Limb (tissue), 2 donors: ENCODE results near the gene STING1.
"Not testable (repeated sequence)": the region's sequence is repeated elsewhere in the genome, so short reads cannot be mapped to it uniquely, and the experiment has no call there.

Experiments
- DNase-seq, 2 donors: peaks; one replicate each; pipeline ENCODE4 v3.0.0-alpha.2; 2016; ENCODE audit errors: extremely low spot score in 2 of 2

Gene STING1

DNA sequence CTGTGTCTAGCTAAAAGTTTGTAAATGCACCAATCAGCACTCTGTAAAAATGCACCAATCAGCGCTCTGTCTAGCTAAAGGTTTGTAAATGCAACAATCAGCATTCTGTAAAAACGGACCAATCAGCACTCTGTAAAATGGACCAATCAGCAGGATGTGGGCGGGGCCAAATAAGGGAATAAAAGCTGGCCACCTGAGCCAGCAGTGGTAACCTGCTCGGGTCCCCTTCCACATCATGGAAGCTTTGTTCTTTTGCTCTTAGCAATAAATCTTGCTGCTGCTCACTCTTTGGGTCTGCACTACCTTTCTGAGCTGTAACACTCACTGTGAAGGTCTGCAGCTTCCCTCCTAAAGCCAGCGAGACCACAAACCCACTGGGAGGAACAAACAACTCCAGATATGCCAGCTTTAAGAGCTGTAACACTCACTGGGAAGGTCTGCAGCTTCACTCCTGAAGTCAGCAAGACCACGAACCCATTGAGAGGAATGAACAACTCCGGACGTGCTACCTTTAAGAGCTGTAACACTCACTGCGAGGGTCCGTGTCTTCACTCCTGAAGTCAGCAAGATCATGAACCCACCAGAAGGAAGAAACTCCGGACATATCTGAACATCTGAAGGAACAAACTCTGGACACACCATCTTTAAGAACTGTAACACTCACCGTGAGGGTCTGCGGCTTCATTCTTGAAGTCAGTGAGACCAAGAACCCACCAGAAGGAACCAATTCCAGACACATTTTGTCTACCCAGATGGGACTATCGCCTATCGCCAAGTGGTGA lies 20.7 kb upstream of the STING1 start:
- not testable (repeated sequence) for DNase-seq

- DNase-seq: no peak
These were observed 18.8 kb upstream of the STING1 start for GRCh38 chr5:139501381-139501780.

GRCh38 chr5:139495638-139496435 lies 13.3 kb upstream of the STING1 start:
- DNase-seq: no peak

DNA sequence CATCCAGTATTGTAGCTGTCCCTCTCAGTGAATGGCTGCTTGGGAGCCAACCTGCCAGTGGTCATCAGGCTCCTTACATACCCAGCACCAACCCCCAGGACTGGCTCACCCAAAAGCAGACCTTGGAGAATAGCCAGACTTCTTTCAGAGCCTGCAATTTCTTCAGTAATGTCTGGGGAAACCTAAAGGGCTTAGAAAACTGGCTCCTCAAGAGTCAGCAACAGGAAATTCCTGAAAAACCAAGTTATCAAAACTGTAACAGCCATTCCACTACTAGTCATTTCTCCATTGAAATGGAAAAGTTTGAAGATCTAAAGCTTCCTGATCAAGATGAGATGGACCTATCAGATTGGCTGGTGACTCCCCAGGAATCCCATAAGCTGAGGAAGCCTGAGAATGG lies 12.3 kb upstream of the STING1 start:
- DNase-seq: no peak

DNA sequence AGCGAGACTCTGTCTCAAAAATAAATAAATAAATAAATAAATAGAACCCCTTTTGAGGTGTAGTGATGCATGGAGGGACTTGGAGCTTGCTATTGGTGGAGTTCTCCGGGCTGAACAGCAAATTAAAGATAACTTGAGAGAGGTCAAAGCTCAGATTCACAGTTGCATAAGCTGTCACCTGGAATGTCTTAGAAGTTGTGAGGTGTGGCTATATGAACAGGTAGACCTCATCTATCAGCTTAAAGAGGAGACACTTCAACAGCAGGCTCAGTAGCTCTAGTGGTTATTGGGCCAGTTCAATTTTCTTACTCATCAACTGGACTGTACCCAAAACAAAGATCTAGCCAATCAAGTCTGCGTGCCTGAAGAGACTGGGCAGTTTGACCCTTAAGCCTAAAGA lies 11.7 kb upstream of the STING1 start:
- no peak for DNase-seq

- no peak for DNase-seq
These were observed 10.2 kb upstream of the STING1 start for GRCh38 chr5:139492700-139493192.

- DNase-seq: no peak
These were observed 5.7 kb upstream of the STING1 start for GRCh38 chr5:139488260-139488659.

GRCh38 chr5:139486201-139486600 lies 3.6 kb upstream of the STING1 start:
- no peak for DNase-seq

DNA sequence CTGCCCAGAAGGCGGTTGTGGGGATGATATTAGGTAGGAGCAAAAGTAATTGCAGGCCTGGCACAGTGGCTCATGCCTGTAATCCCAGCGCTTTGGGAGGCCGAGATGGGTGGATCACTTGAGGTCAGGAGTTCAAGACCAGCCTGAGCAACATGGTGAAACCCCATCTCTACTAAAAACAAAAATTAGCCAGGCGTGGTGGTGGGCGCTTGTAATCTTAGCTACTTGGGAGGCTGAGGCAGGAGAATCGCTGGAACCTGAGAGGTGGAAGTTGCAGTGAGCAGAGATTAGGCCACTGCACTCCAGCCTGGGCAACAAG lies 291 bp upstream of the STING1 start:
- DNase-seq: not testable (repeated sequence)

DNA sequence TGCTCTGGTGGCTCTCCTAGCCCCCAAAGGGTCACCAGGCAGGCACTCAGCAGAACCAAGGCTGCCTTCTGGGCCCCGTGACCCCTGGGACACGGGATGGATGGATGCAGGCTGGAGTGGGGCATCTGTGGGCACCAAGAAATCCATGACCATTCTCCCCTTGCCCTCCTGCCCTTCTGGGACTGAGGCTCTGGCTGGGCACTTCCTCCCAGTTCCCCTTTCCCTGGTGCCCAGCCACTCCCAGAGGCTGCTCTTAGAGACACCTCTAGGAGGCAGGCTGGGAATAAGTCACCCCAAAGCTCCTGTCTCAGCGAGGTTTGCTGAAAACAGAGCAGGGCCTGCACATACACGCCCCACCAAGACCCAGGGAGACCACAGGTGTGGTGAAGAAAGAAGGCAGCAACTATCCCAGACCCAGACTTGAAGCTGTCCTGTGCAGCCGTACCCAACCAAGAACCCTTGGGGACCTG lies 943 bp downstream of the STING1 start:
- DNase-seq: no peak

DNA sequence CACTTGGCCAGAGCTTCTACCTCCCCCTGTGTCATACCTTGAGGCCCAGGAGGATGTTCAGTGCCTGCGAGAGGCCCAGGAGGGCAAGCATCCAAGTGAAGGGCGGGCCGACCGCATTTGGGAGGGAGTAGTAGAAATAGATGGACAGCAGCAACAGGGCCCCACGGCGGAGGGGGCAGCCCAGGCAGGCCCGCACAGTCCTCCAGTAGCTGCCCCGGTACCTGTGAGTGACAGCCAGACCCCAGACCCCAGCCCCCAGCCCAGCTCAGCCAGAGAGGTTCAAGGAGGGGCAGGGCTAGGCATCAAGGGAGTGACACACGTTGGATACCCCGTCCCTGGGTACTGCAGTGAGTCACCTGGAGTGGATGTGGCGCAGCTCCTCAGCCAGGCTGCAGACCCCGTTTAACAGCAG lies 1.4 kb downstream of the STING1 start:
- DNase-seq: peak in 1 of 2 donors; percentile 66

DNA sequence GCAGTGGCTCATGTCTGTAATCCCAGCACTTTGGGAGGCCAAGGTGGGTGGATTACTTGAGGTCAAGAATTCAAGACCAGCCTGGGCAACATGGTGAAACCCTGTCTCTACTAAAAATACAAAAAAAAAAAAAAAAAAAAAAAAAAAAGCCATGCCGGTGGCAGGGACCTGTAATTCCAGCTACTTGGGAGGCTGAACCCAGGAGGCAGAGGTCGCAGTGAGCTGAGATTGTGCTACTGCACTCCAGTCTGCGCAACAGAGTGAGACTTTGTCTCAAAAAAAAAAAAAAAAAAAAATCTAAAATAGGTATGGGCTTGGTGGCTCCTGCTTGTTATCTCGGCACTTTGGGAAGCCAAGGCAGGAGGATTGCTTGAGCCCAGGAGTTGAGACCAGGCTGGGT lies 2.8 kb downstream of the STING1 start:
- DNase-seq: not testable (repeated sequence)

- not testable (repeated sequence) for DNase-seq
These were observed 3.7 kb downstream of the STING1 start for GRCh38 chr5:139478657-139479423.

DNA sequence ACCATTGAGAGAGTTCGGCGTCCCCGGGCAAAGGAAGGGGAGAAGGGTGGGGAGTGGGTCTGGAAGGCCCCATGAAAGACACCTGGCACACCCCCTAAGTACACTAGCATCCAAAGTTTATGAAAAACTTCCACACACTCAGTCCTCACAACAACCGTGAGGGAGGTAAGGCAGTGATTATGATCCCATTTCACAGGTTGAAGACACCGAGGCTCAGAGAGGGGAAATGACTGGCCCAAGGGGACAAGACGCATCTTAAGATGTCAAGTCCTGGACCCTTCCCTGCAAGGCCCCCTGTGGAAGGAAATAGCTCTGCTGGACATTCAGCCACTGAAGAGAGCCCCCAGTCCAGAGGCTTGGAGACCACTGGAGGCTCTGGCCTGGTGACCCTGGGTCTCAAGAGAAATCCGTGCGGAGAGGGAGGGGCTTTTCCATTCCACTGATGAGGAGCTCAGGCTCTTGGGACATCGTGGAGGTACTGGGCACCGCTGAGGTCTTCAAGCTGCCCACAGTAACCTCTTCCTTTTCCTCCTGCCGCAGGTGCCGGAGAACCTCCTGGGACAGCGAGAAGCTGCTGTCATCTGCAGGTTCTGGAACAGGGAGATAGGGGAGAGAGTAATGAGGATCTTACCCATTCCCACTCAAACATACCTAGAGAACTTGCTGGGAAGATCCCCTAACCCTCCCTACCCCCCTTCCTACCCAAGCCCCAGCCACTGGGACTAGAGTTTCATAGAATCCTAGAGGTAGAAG lies 6.5 kb downstream of the STING1 start:
- no peak for DNase-seq

GRCh38 chr5:139474890-139475791 lies 7.4 kb downstream of the STING1 start:
- DNase-seq: no peak

DNA sequence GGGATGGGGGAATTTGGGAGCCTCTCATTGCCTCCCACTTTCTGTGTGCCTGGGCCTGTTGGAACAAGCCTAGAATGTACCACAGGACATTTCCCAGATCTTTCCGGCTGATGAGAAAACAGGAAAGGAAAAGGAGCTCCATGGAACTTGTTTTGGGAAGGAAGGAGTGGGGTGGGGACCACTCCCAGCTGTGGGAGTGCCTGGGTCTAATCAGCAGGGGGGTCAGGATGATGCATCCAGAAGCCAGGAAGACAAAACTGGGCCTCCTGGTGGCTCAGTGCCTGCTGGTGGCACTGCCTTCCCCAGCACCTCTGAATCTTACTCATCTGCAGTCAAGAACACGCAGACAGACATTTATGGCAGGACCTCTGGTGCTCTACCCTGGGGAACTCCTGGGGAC lies 9.0 kb downstream of the STING1 start:
- DNase-seq: no peak

DNA sequence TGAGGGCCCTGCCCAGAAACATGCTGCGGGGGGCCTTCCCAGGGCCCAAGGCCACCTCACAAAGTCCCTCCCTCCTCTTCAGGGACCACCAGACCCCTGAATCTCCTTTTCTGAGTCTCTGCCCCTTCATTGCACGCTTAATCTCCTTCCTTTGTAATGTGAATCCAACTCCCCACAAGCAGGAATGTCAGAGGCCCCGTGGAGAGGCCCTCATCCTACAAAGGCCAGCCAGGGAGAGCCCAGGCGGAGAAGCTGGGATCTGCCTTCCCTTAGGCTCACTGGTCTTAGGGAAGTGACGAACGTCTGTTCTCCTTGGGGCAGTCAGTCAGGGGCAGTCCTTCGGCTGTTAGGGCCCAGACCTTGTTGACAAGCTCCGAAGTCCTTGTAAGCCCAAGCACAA lies 9.5 kb downstream of the STING1 start:
- DNase-seq: peak in 1 of 2 donors; percentile 47

DNA sequence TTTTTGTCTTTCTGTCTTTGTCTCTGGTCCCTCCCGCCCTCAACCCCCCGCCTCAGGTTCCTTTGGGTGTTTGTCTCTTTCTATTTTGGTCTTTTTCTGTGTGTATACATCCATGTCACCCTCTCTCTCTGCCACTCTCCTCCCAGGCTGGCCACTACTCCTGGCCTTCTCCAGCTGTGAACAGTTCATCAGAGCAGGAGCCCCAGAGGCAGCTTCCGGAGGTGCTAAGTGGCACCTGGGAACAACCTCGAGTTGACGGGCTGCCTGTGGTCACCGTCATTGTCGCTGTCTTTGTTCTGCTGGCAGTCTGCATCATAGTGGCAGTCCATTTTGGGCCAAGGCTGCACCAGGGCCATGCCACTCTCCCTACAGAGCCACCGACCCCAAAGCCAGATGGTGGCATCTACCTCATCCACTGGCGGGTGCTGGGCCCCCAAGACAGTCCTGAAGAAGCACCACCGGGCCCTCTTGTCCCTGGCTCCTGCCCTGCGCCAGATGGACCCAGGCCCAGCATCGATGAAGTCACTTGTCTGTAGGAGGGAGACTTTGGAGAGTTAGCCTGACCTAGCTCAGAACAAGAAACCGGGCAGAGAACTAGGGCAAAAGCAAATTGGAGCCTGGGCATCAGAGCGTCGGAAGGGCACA lies 10.1 kb downstream of the STING1 start:
- DNase-seq: no peak

GRCh38 chr5:139470821-139471300 lies 11.7 kb downstream of the STING1 start, which contains the start of gene SMIM33:
Gene SMIM33, plus strand, starts transcription at chr5:139471004. Its CDS starts 118 bp downstream, at chr5:139471122.
- no peak for DNase-seq
